ENCODE data around the gene SEMA3C.

SEMA3C gene

DNA sequence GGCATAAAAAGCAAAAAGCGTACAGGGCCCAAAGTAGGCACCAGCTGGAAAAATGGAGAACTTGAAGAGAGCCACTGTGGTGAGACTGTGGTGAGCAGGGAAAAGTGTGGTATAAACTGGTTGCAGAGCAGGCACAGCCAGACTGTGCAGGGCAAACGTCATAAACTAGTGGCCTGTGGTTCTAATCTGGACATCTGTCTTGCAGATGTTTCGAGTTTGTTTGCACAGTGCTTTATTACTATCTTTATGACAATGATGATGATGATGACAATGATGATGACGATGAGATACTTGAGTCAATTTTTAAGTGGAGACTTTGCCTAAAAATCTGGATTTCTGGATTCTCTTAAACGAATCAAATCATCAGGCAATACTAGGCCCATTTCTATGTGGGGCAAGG is 45.7 kb downstream of the SEMA3C start:
- H3K36me3 ChIP-seq (ENCODE audit: insufficient read depth, low read length) = no peaks in the 10 kb centered on the region
- peaks cover 13% of the 10 kb centered on the region for H3K4me1 ChIP-seq (ENCODE audit: insufficient read depth, low read length)
- H3K9me3 ChIP-seq (ENCODE audit: low read length) = no peaks in the 10 kb centered on the region
- H3K27me3 ChIP-seq (ENCODE audit: insufficient read depth, low read length) = no peaks in the 10 kb centered on the region
- H2AFZ ChIP-seq (ENCODE audit: low read depth, low read length) = no peak overlapping the region
- H3K4me3 ChIP-seq (ENCODE audit: low read length) = no peak overlapping the region

DNA sequence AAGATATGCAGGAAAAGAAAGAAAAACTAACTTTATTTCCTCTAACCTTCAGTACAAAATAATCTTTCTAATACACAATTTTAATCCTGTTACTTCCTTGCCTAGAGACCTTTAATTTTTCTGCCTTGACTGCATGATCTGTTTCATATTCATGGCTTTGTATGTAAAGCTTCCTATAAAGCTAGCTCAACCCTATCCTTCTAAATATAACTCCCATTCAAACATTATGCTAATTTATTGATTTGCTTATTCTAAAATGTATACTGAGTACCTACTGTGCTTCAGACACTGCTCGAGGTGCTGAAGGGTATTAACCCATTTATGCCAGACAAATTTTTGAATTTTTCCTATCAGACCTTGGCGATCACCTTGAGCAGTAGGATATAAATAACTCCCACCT is 47.6 kb downstream of the SEMA3C start:
- Histone ChIP-seq H3K4me1 (ENCODE audit: insufficient read depth, low read length) (peaks cover 5% of the 10 kb centered on the region), H3K4me3 (ENCODE audit: low read length) (no peak overlapping the region), H3K36me3 (ENCODE audit: insufficient read depth, low read length) (no peaks in the 10 kb centered on the region), H3K27me3 (ENCODE audit: insufficient read depth, low read length) (no peaks in the 10 kb centered on the region), H3K9me3 (ENCODE audit: low read length) (no peaks in the 10 kb centered on the region), H2AFZ (ENCODE audit: low read depth, low read length) (no peak overlapping the region)

DNA sequence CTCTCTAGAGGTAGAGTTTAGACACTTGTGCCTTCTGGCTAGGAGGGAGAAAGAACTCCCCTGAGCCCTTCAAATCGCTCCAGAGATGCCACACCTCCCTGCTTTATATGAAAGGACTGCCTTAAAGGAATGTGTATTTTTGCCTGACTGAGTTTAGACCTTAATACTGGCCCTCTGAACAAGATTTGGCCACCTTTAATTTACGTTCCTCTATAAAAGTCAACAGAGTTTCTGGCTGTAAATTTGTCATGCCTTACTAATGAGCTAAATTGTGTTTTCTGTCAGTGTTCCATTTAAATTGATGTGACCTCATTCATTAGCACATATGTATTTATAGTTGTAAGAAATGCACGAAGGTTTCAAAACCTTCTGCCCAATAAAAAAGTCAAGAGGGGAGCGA is 48.0 kb downstream of the SEMA3C start:
- no peaks in the 10 kb centered on the region for H3K9me3 ChIP-seq (ENCODE audit: low read length)
- no peaks in the 10 kb centered on the region for H3K36me3 ChIP-seq (ENCODE audit: insufficient read depth, low read length)
- H2AFZ ChIP-seq (ENCODE audit: low read depth, low read length) = no peak overlapping the region
- H3K4me3 ChIP-seq (ENCODE audit: low read length) = no peak overlapping the region
- no peaks in the 10 kb centered on the region for H3K27me3 ChIP-seq (ENCODE audit: insufficient read depth, low read length)
- peaks cover 5% of the 10 kb centered on the region for H3K4me1 ChIP-seq (ENCODE audit: insufficient read depth, low read length)

DNA sequence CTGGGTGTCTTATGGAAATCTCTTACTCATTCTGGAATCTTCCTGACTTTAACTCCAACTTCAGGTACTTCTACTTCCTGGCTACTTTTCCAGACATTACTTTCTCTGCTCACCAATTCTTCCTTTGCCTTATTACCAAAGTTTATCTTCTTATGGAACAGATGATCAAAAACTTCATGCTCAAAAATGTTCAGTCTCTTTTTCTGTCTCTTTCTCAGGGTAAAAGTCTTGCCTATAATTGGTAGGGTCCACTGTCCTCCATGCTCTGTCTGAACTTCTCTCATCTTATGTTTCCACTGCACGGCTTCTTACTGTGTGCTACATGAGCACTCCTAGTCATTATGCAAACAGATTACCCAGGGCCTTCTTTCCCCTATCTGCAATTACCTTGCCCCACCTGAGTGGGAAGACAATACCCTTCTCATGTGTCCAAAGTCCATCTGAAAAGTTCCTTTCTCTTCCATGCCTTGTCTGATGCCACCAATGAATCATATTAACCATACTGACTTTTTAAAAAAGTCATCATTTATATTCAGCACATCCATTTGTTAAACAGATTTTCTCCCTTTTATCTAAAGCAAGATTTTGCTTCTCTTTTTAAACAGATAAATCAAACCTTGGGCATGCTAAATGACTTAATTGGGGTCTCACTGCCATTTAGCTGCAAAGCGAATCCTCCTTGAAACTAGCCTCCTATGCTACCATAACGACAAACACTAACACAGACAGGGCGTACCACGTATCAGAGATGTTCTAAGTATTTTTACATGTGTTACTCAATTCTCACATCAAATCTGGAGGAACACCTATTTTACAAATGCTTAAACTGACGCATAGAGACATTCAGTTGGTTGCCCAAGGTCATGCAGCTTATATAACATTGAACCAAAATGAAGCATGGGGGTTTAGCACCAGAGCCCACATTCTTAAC is 48.8 kb downstream of the SEMA3C start:
- Histone ChIP-seq H2AFZ (ENCODE audit: low read depth, low read length) (no peak overlapping the region), H3K27me3 (ENCODE audit: insufficient read depth, low read length) (no peaks in the 10 kb centered on the region), H3K4me3 (ENCODE audit: low read length) (no peak overlapping the region), H3K9me3 (ENCODE audit: low read length) (no peaks in the 10 kb centered on the region), H3K4me1 (ENCODE audit: insufficient read depth, low read length) (peaks cover 5% of the 10 kb centered on the region), H3K36me3 (ENCODE audit: insufficient read depth, low read length) (no peaks in the 10 kb centered on the region)

- Histone ChIP-seq H3K4me1 (ENCODE audit: insufficient read depth, low read length) (peaks cover 5% of the 10 kb centered on the region), H3K36me3 (ENCODE audit: insufficient read depth, low read length) (no peaks in the 10 kb centered on the region), H3K27me3 (ENCODE audit: insufficient read depth, low read length) (no peaks in the 10 kb centered on the region), H3K4me3 (ENCODE audit: low read length) (no peak overlapping the region), H3K9me3 (ENCODE audit: low read length) (no peaks in the 10 kb centered on the region), H2AFZ (ENCODE audit: low read depth, low read length) (no peak overlapping the region)
Observed at GRCh38 chr7:80869106-80869784, 49.6 kb downstream of the SEMA3C start.

DNA sequence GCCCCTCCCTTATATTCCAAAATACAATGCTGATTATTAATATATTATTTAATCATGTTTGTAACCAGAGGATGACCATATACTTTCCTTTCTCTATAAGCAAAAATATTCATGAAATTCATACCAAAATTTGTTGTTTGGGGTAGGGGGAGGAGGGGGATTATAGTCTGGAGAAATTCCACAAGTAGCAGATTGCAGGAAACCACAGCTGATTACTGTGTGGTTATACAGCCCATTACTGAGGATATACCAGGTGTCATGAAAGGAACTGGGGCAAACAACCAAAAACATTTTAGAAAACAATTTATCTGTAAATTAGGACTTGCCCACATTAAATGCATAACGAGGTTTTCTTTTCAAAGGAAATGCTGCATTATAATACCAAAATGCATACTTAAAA is 50.3 kb downstream of the SEMA3C start:
- Histone ChIP-seq H3K27me3 (ENCODE audit: insufficient read depth, low read length) (no peaks in the 10 kb centered on the region), H3K4me3 (ENCODE audit: low read length) (no peak overlapping the region), H3K36me3 (ENCODE audit: insufficient read depth, low read length) (no peaks in the 10 kb centered on the region), H3K4me1 (ENCODE audit: insufficient read depth, low read length) (peaks cover 5% of the 10 kb centered on the region), H3K9me3 (ENCODE audit: low read length) (no peaks in the 10 kb centered on the region), H2AFZ (ENCODE audit: low read depth, low read length) (no peak overlapping the region)

DNA sequence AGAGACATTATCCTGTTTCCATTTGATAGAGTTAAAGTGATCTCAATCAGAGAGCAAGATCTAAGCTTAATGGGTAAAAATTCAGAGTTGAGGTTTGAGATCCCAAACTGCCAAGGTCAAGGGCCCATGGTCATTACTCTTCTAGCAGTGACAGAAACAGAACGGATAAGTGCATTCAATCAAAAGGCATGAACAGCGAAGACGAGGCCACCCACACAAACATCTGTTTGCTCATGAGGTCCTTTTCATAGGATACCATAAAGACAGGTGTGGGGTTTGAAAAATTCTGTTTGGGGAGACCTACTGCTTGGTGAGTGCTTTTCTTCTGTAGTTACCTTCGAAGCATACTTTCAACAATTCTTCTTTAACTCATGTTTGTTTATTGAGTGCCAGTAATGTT is 58.3 kb downstream of the SEMA3C start:
- H3K27me3 ChIP-seq (ENCODE audit: insufficient read depth, low read length) = no peaks in the 10 kb centered on the region
- no peak overlapping the region for H2AFZ ChIP-seq (ENCODE audit: low read depth, low read length)
- no peak overlapping the region for H3K4me3 ChIP-seq (ENCODE audit: low read length)
- no peaks in the 10 kb centered on the region for H3K36me3 ChIP-seq (ENCODE audit: insufficient read depth, low read length)
- H3K4me1 ChIP-seq (ENCODE audit: insufficient read depth, low read length) = no peaks in the 10 kb centered on the region
- H3K9me3 ChIP-seq (ENCODE audit: low read length) = no peaks in the 10 kb centered on the region

GRCh38 chr7:80859272-80859970 is 59.4 kb downstream of the SEMA3C start:
- Histone ChIP-seq H3K9me3 (ENCODE audit: low read length) (no peaks in the 10 kb centered on the region), H3K4me1 (ENCODE audit: insufficient read depth, low read length) (no peaks in the 10 kb centered on the region), H2AFZ (ENCODE audit: low read depth, low read length) (no peak overlapping the region), H3K36me3 (ENCODE audit: insufficient read depth, low read length) (no peaks in the 10 kb centered on the region), H3K27me3 (ENCODE audit: insufficient read depth, low read length) (no peaks in the 10 kb centered on the region), H3K4me3 (ENCODE audit: low read length) (no peak overlapping the region)

GRCh38 chr7:80858141-80858903 is 60.5 kb downstream of the SEMA3C start:
- no peaks in the 10 kb centered on the region for H3K36me3 ChIP-seq (ENCODE audit: insufficient read depth, low read length)
- no peaks in the 10 kb centered on the region for H3K9me3 ChIP-seq (ENCODE audit: low read length)
- no peak overlapping the region for H3K4me3 ChIP-seq (ENCODE audit: low read length)
- H2AFZ ChIP-seq (ENCODE audit: low read depth, low read length) = no peak overlapping the region
- no peaks in the 10 kb centered on the region for H3K4me1 ChIP-seq (ENCODE audit: insufficient read depth, low read length)
- H3K27me3 ChIP-seq (ENCODE audit: insufficient read depth, low read length) = no peaks in the 10 kb centered on the region

DNA sequence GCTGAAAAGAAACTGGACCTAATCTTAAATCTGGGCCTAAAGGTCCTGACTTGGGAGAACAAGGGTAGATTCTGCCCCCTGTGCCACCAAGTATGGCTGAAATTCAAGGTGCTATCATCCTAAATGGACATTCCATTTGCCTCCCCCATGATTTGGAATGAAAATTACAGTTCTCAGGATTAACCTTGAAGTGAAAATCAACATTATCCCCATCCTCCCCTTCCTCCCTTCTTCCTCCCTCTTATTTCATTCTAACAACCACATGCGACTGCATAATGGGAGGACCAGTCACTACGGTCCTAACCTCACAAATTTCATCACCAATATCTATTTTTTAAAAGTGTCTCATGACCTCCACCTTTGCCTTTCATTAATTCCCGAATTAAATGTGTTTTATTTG is 62.1 kb downstream of the SEMA3C start:
- no peaks in the 10 kb centered on the region for H3K36me3 ChIP-seq (ENCODE audit: insufficient read depth, low read length)
- no peaks in the 10 kb centered on the region for H3K27me3 ChIP-seq (ENCODE audit: insufficient read depth, low read length)
- no peak overlapping the region for H3K4me3 ChIP-seq (ENCODE audit: low read length)
- H2AFZ ChIP-seq (ENCODE audit: low read depth, low read length) = no peak overlapping the region
- H3K4me1 ChIP-seq (ENCODE audit: insufficient read depth, low read length) = peaks cover 4% of the 10 kb centered on the region
- no peaks in the 10 kb centered on the region for H3K9me3 ChIP-seq (ENCODE audit: low read length)

- Histone ChIP-seq H3K4me1 (ENCODE audit: insufficient read depth, low read length) (peaks cover 6% of the 10 kb centered on the region), H3K36me3 (ENCODE audit: insufficient read depth, low read length) (no peaks in the 10 kb centered on the region), H3K4me3 (ENCODE audit: low read length) (no peak overlapping the region), H3K27me3 (ENCODE audit: insufficient read depth, low read length) (no peaks in the 10 kb centered on the region), H3K9me3 (ENCODE audit: low read length) (no peaks in the 10 kb centered on the region), H2AFZ (ENCODE audit: low read depth, low read length) (no peak overlapping the region)
Observed at GRCh38 chr7:80851896-80852476, 66.9 kb downstream of the SEMA3C start.

- no peaks in the 10 kb centered on the region for H3K27me3 ChIP-seq (ENCODE audit: insufficient read depth, low read length)
- H2AFZ ChIP-seq (ENCODE audit: low read depth, low read length) = no peak overlapping the region
- peaks cover 25% of the 10 kb centered on the region for H3K4me1 ChIP-seq (ENCODE audit: insufficient read depth, low read length)
- H3K9me3 ChIP-seq (ENCODE audit: low read length) = no peaks in the 10 kb centered on the region
- H3K36me3 ChIP-seq (ENCODE audit: insufficient read depth, low read length) = no peaks in the 10 kb centered on the region
- H3K4me3 ChIP-seq (ENCODE audit: low read length) = no peak overlapping the region
Observed at GRCh38 chr7:80848841-80849240, 70.0 kb downstream of the SEMA3C start.

All from neuron (in vitro differentiated cells).